Spleen (tissue), 7 donors: Measurements from ENCODE around the gene SLC38A10.

Experiments
- CTCF ChIP-seq, 11 experiments: fragments of 200-600 bp in 7 of 11; fragments of 450-650 bp in 4 of 11; sonication (generic) in 4 of 11; IDR thresholded peaks in 8 of 11; conservative IDR thresholded peaks in 3 of 11; 1 replicate in 7 of 11; 2 replicates in 4 of 11; pipeline versions ENCODE4 v1.4.0 to v1.8.0; 2016 to 2021; ENCODE audit warnings: antibody characterized with exemption in 11 of 11, inconsistent platforms in 4 of 11, mild to moderate bottlenecking in 1 of 11
- POLR2AphosphoS5 ChIP-seq, 3 donors: sonication (generic); formaldehyde crosslinking; IDR thresholded peaks; one replicate each; pipeline ENCODE4 v1.5.1; 2017; ENCODE audit warnings: antibody characterized with exemption in 3 of 3
- donor health status: DM: no; HTN: no; CAD: no; lungs with moderate emphysema.
- donor health status: DM: no; HTN: no; CAD: no.
- donor health status: DM: no; HTN: no; CAD: no.

DNA sequence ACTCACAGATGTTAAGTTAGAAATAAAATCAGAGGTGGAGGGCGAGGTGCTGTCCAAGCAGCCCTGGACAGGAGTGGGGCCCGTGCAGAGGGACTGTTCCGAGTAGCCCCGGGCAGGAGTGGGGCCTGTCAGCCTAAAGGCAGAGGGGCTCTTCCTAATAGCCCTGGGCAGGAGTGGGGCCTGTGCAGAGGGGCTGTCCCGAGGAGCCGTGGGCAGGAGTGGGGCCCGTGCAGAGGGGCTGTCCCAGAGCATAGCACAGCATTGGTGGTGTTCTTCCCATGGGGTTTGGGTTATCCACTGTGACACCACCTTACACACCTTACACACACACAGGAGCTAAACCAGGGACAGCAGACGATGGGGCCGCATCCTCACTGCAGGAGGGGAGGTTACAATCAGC, 82.7 kb downstream of the SLC38A10 start:
- TF ChIP-seq CTCF (IDR thresholded peaks at IDR 0.05 in 8 of 11, conservative IDR thresholded peaks at IDR 0.05 in 3 of 11), result no peak
- no peak for TF ChIP-seq POLR2AphosphoS5 (IDR thresholded peaks at IDR 0.05)
